Pulmonary artery endothelial cell (primary cell): ENCODE data around the gene RBBP9. TPM values are rescaled to one million over a fixed set of nuclear protein-coding genes. Genes with fewer than 3 reads are reported as not detected.
"Not testable (repeated sequence)": the region's sequence is repeated elsewhere in the genome, so short reads cannot be mapped to it uniquely, and the experiment has no call there.

ENCODE experiments used
- DNase-seq: peaks from one replicate; pipeline ENCODE4 v3.0.0-alpha.2; 2011; ENCODE audit warnings: low read depth, low spot score
- total RNA-seq: library from RNA; depleted of rRNA; stranded (reverse); fragments of >200 nt; gene quantifications from 2 replicates; pipeline ENCODE4 v1.2.3, GENCODE V29; 2014

Gene RBBP9
- total RNA-seq, 1 donor from 2014 or later = 13.6 TPM

GRCh38 chr20:18504479-18505060 is 7.5 kb upstream of the RBBP9 start:
- no peak for DNase-seq

DNA sequence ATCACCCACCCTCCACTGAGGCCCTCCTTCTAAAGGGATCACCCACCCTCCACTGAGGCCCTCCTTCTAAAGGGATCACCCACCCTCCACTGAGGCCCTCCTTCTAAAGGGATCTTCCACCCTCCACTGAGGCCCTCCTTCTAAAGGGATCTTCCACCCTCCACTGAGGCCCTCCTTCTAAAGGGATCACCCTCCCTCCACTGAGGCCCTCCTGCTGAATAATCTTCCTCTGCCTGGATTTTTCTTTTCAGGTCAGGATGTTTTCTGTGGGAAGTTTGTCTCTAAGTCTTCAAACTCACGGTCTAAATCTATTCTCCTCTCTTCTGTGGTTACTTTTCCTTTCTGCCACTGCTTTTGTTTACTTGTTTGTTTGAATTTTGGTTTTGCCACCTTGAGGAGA is 4.6 kb upstream of the RBBP9 start:
- not testable (repeated sequence) for DNase-seq

DNA sequence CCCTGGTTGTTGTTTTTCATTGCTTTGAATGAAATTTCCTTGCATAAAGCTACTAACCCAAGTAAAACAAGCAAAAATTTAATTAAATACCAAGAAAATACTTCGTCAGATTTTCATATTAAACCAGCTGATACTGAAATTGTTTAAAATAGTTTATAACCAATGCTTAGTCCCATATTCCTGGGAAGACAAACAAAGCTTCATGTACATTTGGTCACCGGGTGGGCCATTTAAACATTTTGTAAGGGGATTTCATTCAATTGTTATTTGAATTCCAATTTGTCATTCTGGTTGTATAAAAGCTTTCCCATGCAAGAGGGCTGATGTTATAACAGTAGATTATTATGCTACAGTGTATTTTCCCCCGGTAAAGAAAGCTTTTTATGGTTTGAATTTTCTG is 578 bp upstream of the RBBP9 start:
- DNase-seq = no peak

GRCh38 chr20:18496042-18496441 is 983 bp downstream of the RBBP9 start:
- DNase-seq = no peak

- no peak for DNase-seq
These were observed 8.7 kb downstream of the RBBP9 start for GRCh38 chr20:18488301-18488700.

- DNase-seq = no peak
These were observed 15.4 kb downstream of the RBBP9 start for GRCh38 chr20:18481596-18481995.

DNA sequence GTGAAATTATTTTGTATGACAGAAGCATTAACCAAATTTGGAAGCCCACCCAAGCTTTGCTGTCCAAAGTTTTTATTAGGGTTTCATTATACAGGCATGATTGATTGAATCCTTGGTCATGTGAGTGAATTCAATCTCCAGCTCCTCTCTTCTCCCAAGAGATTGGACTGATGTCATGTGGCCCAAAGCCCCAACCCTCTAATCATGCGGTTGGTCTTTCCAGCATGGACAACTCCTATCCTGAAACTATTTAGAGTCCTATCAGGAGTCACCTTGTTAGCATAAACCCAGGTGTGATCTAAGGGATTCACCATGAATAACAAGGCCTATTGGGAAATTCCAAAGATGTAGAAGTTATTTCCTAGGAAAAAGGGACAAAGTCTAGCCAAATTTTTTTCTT is 19.2 kb downstream of the RBBP9 start:
- no peak for DNase-seq

DNA sequence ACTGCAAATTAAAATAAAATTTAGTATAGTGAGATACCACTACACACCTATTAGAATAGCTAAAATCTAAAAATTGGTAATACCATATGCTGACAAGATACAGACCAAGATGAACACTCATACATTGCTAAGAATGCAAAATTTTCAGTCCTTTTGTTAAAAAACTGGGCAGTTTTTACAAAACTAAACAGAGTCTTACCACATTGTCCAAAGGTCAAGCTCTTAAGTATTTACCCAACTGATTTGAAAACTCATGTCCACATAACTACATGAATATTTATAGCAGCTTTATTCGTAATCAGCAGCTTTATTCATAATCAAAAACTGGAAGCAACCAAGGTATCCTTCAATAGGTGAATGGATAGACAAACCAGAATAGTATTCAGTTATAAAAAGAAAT is 19.8 kb downstream of the RBBP9 start:
- DNase-seq = no peak

DNA sequence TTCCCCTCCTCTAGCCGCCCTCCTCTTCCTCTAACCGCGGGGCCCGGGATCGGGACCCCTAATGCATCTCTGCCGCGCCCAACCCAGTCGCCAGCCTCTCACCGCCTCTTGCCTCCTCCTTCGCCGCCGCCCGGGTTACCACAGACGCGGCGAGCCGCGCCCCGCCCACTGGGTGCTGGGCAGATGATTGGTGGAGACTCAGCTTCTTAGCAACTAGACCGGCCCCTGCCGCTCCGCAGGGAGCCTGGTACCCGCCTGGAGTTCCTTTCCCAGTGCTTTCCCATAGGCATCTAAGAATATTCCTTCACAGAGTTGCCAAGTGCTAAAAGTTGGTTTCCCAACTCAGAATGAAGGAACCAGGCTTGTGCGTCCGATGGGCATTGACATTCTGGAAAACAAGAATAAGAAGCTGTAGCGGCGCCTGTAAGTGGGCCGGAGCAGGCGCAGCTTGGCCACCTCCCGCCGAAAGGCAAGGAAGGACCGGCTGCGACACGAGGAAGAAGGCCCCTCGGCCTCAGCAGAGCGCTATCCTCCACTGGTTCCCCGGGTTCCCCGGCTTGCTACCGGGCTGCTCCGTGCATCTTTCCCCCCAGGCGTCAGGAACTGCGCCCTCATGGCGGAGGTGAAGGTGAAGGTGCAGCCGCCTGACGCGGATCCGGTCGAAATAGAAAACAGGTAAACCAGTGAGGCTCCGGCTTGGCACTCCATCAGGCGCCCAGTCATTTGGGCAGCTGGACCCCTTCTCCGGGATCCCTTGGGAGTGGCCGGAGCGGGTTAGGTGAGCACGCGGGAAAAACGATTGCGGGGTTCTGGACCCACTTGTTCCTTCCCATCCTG is 29.9 kb downstream of the RBBP9 start, which contains the start of the genes DZANK1 and POLR3F:
Gene DZANK1, minus strand, starts transcription at position 137 of the 837 bp plus-strand sequence. CDS start 1,672 bp downstream, outside the sequence.
Gene POLR3F, plus strand, starts transcription at position 497 of the 837 bp plus-strand sequence. Its CDS starts 117 bp downstream, at position 614.
- peak; percentile 87 for DNase-seq

GRCh38 chr20:18466574-18466893 is 30.5 kb downstream of the RBBP9 start:
- no peak for DNase-seq

GRCh38 chr20:18465536-18466200 is 31.4 kb downstream of the RBBP9 start:
- no peak for DNase-seq

DNA sequence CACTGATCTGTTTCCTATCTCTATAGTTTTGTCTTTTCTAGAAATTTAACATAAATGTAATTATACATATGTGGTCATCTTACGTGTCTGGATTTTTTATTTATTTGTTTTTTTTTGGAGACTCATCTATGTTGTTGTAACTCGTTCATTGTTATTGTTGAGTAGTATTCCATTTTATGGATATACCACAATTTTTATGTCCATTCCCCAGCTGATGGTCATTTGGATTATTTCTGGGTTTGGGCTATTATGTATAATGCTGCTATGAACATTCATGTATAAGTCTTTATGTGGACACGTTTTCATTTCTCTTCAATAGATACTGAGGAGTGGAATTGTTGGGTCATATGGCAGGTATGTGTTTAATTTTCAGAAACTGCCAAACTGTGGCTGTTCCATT is 40.4 kb downstream of the RBBP9 start:
- no peak for DNase-seq

DNA sequence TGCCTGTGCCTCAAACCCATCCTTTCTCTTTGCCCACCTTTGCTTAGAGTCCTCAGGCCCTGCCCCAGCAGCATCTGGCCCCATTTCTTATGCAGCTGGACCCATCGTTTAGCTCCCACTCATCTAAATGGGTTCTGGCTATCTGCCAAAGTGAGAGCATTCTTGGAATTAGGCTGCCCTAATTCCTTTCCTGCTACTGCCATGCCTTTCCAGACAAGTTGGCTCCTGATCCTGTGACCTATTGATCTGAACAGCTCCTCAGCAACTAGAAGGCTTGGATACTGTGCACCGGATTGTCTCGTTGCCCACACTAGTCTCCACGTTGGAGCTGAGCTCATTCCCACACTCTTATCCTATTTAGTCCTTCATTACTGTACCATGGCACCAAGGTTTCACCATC is 53.1 kb downstream of the RBBP9 start:
- DNase-seq = no peak

- no peak for DNase-seq
These were observed 56.6 kb downstream of the RBBP9 start for GRCh38 chr20:18440403-18440802.

GRCh38 chr20:18436847-18437246 is 60.2 kb downstream of the RBBP9 start:
- DNase-seq = no peak

Other genes with a start within 250 kb of the RBBP9 start
- 16.2 and 16.7 TPM in 2 replicates for gene ZNF133, start 208.7 kb downstream of the RBBP9 start, total RNA-seq
- gene DZANK1, start 30.2 kb downstream of the RBBP9 start, total RNA-seq = 0.66 and 0.81 TPM in 2 replicates
- 14.5 and 15.6 TPM in 2 replicates for gene POLR3F, start 29.8 kb downstream of the RBBP9 start, total RNA-seq
- 49.2 and 64.4 TPM in 2 replicates for gene SEC23B, start 10.7 kb upstream of the RBBP9 start, total RNA-seq
- gene SMIM26, start 70.2 kb upstream of the RBBP9 start, total RNA-seq = 40.9 and 114 TPM in 2 replicates
- 84.4 and 146 TPM in 2 replicates for gene DTD1, start 90.8 kb upstream of the RBBP9 start, total RNA-seq